ENCODE data around the gene KRT9. TPM values are rescaled to one million over a fixed set of nuclear protein-coding genes. Genes with fewer than 3 reads are reported as not detected.

KRT9 gene
- total RNA-seq, 2 donors from 2014 or later: 0.42 TPM; not detected in 1

GRCh38 chr17:41593306-41593981, 21.6 kb upstream of the KRT9 start:
- ATAC-seq (ENCODE audit: insufficient number of reproducible peaks, low FRiP score, low read depth): no peak
- no peaks in the 10 kb centered on the region for H3K27me3 ChIP-seq (replicated peaks; ENCODE audit: insufficient read depth)
- no peak overlapping the region for H3K4me3 ChIP-seq
- TF ChIP-seq, protein P1, sequence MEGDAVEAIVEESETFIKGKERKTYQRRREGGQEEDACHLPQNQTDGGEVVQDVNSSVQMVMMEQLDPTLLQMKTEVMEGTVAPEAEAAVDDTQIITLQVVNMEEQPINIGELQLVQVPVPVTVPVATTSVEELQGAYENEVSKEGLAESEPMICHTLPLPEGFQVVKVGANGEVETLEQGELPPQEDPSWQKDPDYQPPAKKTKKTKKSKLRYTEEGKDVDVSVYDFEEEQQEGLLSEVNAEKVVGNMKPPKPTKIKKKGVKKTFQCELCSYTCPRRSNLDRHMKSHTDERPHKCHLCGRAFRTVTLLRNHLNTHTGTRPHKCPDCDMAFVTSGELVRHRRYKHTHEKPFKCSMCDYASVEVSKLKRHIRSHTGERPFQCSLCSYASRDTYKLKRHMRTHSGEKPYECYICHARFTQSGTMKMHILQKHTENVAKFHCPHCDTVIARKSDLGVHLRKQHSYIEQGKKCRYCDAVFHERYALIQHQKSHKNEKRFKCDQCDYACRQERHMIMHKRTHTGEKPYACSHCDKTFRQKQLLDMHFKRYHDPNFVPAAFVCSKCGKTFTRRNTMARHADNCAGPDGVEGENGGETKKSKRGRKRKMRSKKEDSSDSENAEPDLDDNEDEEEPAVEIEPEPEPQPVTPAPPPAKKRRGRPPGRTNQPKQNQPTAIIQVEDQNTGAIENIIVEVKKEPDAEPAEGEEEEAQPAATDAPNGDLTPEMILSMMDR (IDR thresholded peaks at IDR 0.05): no peak
- H3K4me1 ChIP-seq (ENCODE audit: control insufficient read depth in 1 of 2, low read depth in 2 of 2): peaks cover 5 to 8% of the 10 kb centered on the region in 2 donors
- no peak for DNase-seq (ENCODE audit: low spot score)
- H3K9me3 ChIP-seq: no peaks in the 10 kb centered on the region
- no peaks in the 10 kb centered on the region for H3K36me3 ChIP-seq
- H3K27ac ChIP-seq: no peak overlapping the region

DNA sequence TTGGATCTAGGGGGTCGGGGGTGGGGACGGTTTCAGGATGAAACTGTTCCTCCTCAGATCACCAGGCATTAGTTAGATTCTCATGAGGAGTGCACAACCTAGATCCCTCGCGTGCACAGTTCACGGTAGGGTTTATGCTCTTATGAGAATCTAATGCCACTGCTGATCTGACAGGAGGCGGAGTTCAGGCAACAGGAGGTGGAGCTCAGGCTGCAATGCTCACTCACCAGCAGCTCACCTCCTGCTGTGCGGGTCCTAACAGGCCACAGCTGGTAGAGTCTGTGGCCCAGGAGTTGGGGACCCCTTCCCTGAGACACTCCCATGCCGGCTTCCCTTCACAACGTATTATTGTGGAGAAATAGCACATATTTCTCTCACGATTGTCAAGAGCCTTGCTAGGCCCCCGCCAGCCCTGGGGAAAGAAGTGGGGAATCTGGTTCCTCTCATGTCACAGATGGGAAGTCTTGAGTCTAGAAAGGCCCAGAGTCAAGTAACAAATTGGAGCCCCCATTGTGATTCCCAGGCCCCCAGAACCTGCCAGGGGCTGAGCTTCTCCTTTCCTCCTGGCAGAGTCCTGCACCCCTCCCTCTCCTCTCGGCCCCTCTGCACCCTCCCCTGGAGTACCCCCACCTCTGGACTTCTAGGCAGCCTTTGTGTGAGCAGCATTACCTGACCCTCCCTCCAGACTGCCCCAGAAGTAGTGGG, 20.9 kb upstream of the KRT9 start:
- H3K27ac ChIP-seq: no peak overlapping the region
- H3K4me3 ChIP-seq: no peak overlapping the region
- peaks cover 5 to 12% of the 10 kb centered on the region in 2 donors for H3K4me1 ChIP-seq (ENCODE audit: control insufficient read depth in 1 of 2, low read depth in 2 of 2)
- no peaks in the 10 kb centered on the region for H3K36me3 ChIP-seq
- TF ChIP-seq, protein P1 (IDR thresholded peaks at IDR 0.05): no peak
- ATAC-seq (ENCODE audit: insufficient number of reproducible peaks, low FRiP score, low read depth) (no peak), DNase-seq (ENCODE audit: low spot score) (no peak)
- no peaks in the 10 kb centered on the region for H3K27me3 ChIP-seq (replicated peaks; ENCODE audit: insufficient read depth)
- no peaks in the 10 kb centered on the region for H3K9me3 ChIP-seq

DNA sequence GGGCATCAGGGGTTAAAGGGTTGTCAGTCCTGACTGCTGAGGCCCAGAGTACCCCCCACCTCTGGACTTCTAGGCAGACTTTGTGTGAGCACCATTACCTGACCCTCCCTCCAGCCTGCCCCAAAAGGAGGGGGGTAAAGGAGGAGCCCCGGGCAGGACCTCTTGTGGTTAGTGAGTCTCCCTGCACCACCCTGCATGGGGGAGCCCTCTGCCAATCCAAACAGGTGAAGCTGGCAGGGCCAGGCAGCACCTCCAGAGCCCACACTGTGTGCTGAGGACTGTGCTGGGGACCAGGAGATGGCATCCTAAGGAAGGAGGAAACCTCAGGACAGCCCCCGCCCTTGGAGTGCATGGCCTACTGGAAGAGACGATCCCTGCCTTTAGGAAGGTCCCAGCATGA, 17.4 kb upstream of the KRT9 start:
- no peak for DNase-seq (ENCODE audit: low spot score)
- ATAC-seq (ENCODE audit: insufficient number of reproducible peaks, low FRiP score, low read depth): no peak

GRCh38 chr17:41588126-41588810, 16.4 kb upstream of the KRT9 start:
- DNase-seq (ENCODE audit: low spot score): no peak
- H3K36me3 ChIP-seq: no peaks in the 10 kb centered on the region
- H3K4me3 ChIP-seq: no peak overlapping the region
- H3K27ac ChIP-seq: no peak overlapping the region
- TF ChIP-seq, protein P1 (IDR thresholded peaks at IDR 0.05): no peak
- H3K4me1 ChIP-seq (ENCODE audit: control insufficient read depth in 1 of 2, low read depth in 2 of 2): peaks cover 5 to 12% of the 10 kb centered on the region in 2 donors
- ATAC-seq (ENCODE audit: insufficient number of reproducible peaks, low FRiP score, low read depth): no peak
- H3K27me3 ChIP-seq (replicated peaks; ENCODE audit: insufficient read depth): no peaks in the 10 kb centered on the region
- no peaks in the 10 kb centered on the region for H3K9me3 ChIP-seq

More for the DNA sequence above, 17.4 kb upstream of the KRT9 start:
- H3K9me3 ChIP-seq: no peaks in the 10 kb centered on the region
- H3K27me3 ChIP-seq (replicated peaks; ENCODE audit: insufficient read depth): no peaks in the 10 kb centered on the region
- no peaks in the 10 kb centered on the region for H3K36me3 ChIP-seq
- H3K4me3 ChIP-seq: no peak overlapping the region
- TF ChIP-seq, protein P1 (IDR thresholded peaks at IDR 0.05): no peak
- H3K4me1 ChIP-seq (ENCODE audit: control insufficient read depth in 1 of 2, low read depth in 2 of 2): peaks cover 5 to 12% of the 10 kb centered on the region in 2 donors
- no peak overlapping the region for H3K27ac ChIP-seq

DNA sequence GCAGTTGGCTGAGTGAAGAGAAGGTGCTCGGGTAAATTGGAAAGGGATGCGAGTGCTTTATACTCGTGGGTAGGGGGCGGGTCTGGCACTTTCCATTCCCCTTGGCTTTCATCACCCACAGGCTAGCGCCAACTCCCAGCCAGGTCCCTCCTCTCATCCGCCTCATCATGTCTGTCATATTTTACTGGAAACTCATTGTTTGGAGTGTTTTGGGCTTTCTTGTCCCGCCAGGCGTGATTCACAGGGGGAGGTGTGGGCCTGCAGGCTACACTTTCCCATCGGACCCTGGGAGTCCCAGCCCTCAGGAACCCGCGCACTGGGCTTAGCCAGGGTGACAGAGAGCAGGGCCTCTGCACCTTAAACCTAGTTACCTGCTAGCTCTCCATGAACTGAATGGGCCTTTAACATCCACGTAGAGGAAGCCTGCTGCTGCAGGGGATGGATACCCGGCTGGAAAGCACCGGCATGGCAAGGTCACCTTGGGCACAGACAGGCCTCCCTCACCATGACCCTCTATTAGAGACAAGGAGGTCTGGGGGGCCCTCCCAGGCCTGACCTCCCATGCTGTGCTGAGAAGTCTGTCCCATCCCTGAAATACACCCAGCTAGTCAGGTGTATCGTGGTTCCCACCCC, 15.1 kb upstream of the KRT9 start, which contains the start of gene KRT14:
Gene KRT14, minus strand, starts transcription at position 33 of the 633 bp plus-strand sequence. CDS start 61 bp downstream, outside the sequence.
- H3K36me3 ChIP-seq: no peaks in the 10 kb centered on the region
- peaks cover 5 to 12% of the 10 kb centered on the region in 2 donors for H3K4me1 ChIP-seq (ENCODE audit: control insufficient read depth in 1 of 2, low read depth in 2 of 2)
- DNase-seq (ENCODE audit: low spot score): no peak
- no peak within 1 kb of the TSS for H3K27ac ChIP-seq
- no peak for ATAC-seq (ENCODE audit: insufficient number of reproducible peaks, low FRiP score, low read depth)
- no peaks in the 10 kb centered on the region for H3K9me3 ChIP-seq
- no peak within 1 kb of the TSS for H3K4me3 ChIP-seq
- TF ChIP-seq, protein P1 (IDR thresholded peaks at IDR 0.05): no peak
- H3K27me3 ChIP-seq (replicated peaks; ENCODE audit: insufficient read depth): no peaks in the 10 kb centered on the region

All from thoracic aorta (tissue), 2 donors.